ENCODE measurements around the gene ARL2. TPM values are rescaled to one million over a fixed set of nuclear protein-coding genes. Genes with fewer than 3 reads are reported as not detected.

ARL2 gene
- total and polyA plus RNA-seq, 3 donors from 2014 or later: 127 to 235 (median 154) TPM

GRCh38 chr11:64989416-64989815 is 24.5 kb upstream of the ARL2 start:
- 75 to 89% methylated on average over 5 to 13 of the region's 13 CpGs for WGBS, 2 donors
- H3K9me3 ChIP-seq: no peaks in the 10 kb centered on the region
- H3K4me1 ChIP-seq: no peaks in the 10 kb centered on the region
- H3K4me3 ChIP-seq: no peak overlapping the region
- intact Hi-C loops (cut with DNase I; ENCODE audit: low total_unique reads): no loop called here
- no peak for DNase-seq
- no peaks in the 10 kb centered on the region for H3K36me3 ChIP-seq (ENCODE audit: low read depth, missing control alignments)
- TF ChIP-seq CTCF (IDR thresholded peaks at IDR 0.05) (no peak), POLR2A (IDR thresholded peaks at IDR 0.05) (no peak)
- H3K27me3 ChIP-seq: no peaks in the 10 kb centered on the region
- H3K27ac ChIP-seq: no peak overlapping the region

- intact Hi-C loops (cut with DNase I; ENCODE audit: low total_unique reads): no loop called here
- Histone ChIP-seq H3K4me1 (no peaks in the 10 kb centered on the region), H3K4me3 (no peak overlapping the region), H3K36me3 (ENCODE audit: low read depth, missing control alignments) (no peaks in the 10 kb centered on the region), H3K27me3 (no peaks in the 10 kb centered on the region), H3K27ac (no peak overlapping the region), H3K9me3 (no peaks in the 10 kb centered on the region)
- DNase-seq: no peak
- WGBS, 2 donors: 57 to 61% methylated on average over 15 of the region's 15 CpGs
- TF ChIP-seq POLR2A (IDR thresholded peaks at IDR 0.05): no peak
- TF ChIP-seq CTCF (IDR thresholded peaks at IDR 0.05): no peak
Measured at GRCh38 chr11:64990222-64990923, 23.6 kb upstream of the ARL2 start.

- H3K27ac ChIP-seq: no peak overlapping the region
Measured at GRCh38 chr11:64994318-64994717, 19.6 kb upstream of the ARL2 start.

GRCh38 chr11:64996327-64996709 is 17.6 kb upstream of the ARL2 start:
- Histone ChIP-seq H3K27ac (no peak overlapping the region), H3K4me1 (no peaks in the 10 kb centered on the region), H3K4me3 (peak overlapping the region in 1 of 2 donors; percentile 37), H3K36me3 (ENCODE audit: low read depth, missing control alignments) (no peaks in the 10 kb centered on the region), H3K9me3 (no peaks in the 10 kb centered on the region), H3K27me3 (no peaks in the 10 kb centered on the region)
- TF ChIP-seq POLR2A (IDR thresholded peaks at IDR 0.05) (no peak), CTCF (IDR thresholded peaks at IDR 0.05) (no peak)
- intact Hi-C loops (cut with DNase I; ENCODE audit: low total_unique reads): no loop called here
- no peak for DNase-seq
- WGBS, 2 donors: 51 to 58% methylated on average over 11 of the region's 11 CpGs

More at GRCh38 chr11:64994318-64994717, 19.6 kb upstream of the ARL2 start:
- Histone ChIP-seq H3K4me1 (no peaks in the 10 kb centered on the region), H3K27me3 (no peaks in the 10 kb centered on the region), H3K4me3 (no peak overlapping the region), H3K36me3 (ENCODE audit: low read depth, missing control alignments) (no peaks in the 10 kb centered on the region), H3K9me3 (no peaks in the 10 kb centered on the region)
- no peak for DNase-seq
- 83 to 93% methylated on average over 7 of the region's 7 CpGs for WGBS, 2 donors
- TF ChIP-seq POLR2A (IDR thresholded peaks at IDR 0.05) (no peak), CTCF (IDR thresholded peaks at IDR 0.05) (no peak)
- intact Hi-C loops (cut with DNase I; ENCODE audit: low total_unique reads): no loop called here
